Prostate gland (tissue), 2 donors: ENCODE measurements around the gene TJAP1.

ENCODE experiments used
- CTCF ChIP-seq, 4 experiments: fragments of 200-600 bp in 2 of 4; fragments of 450-650 bp in 2 of 4; sonication (generic) in 2 of 4; IDR thresholded peaks; 1 replicate in 3 of 4; 2 replicates in 1 of 4; pipeline ENCODE4 v1.5.1; 2016 to 2019; ENCODE audit warnings: antibody characterized with exemption in 4 of 4, mild to moderate bottlenecking in 2 of 4, moderate library complexity in 2 of 4
- POLR2AphosphoS5 ChIP-seq: sonication (generic); formaldehyde crosslinking; IDR thresholded peaks from one replicate; pipeline ENCODE4 v1.6.1; 2017; ENCODE audit warnings: antibody characterized with exemption

- TF ChIP-seq CTCF (IDR thresholded peaks at IDR 0.05), result peak in 3 of 4 experiments; percentile 30 to 57 (median 35)
- TF ChIP-seq POLR2AphosphoS5, result no peak
Measured at GRCh38 chr6:43495409-43495941, 18.1 kb downstream of the TJAP1 start.
